ENCODE data around the gene STARD3. TPM values are rescaled to one million over a fixed set of nuclear protein-coding genes. Genes with fewer than 3 reads are reported as not detected.

The STARD3 gene
- total RNA-seq, 1 donor from 2014 or later, result 76.6 TPM

DNA sequence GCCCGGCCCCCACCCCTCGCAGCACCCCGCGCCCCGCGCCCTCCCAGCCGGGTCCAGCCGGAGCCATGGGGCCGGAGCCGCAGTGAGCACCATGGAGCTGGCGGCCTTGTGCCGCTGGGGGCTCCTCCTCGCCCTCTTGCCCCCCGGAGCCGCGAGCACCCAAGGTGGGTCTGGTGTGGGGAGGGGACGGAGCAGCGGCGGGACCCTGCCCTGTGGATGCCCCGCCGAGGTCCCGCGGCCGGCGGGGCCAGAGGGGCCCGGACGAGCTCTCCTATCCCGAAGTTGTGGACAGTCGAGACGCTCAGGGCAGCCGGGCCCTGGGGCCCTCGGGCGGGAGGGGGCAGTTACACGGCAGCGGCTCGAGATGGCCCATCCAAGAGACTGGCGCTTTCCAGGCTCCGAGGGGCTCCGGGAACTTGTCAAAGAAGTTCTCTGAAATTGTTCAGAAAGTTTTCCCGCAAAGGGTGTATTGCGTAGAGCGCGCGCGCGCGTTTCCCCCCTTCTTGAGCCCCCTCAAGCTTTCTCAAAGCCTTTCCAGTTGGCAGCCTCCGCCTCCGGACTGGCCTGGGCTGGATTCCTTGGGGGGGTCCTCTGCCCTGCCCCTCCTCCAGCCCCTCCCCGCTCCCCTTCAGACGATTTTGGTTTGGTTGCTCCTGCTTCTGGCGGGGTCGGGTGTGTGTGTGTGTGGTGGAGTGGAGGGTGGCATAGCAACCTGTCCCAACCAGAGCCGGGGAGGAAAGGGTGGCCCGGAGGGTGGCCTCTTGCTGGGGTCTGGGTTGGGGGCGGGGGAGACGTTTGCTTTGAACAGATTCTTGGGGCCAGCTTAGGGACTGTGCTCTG, 63.4 kb downstream of the STARD3 start:
- intact Hi-C loops (cut with DNase I), result no loop called here
- Histone ChIP-seq H3K27me3 (ENCODE audit: low read depth) (peaks cover 12% of the 10 kb centered on the region), H3K4me1 (peaks cover 49% of the 10 kb centered on the region), H3K9me3 (no peaks in the 10 kb centered on the region), H3K4me3 (peak overlapping the region; percentile 86), H3K36me3 (no peaks in the 10 kb centered on the region), H3K27ac (peak overlapping the region; percentile 88)
- DNase-seq (no peak), ATAC-seq (peak; percentile 51 to 62)
- TF ChIP-seq, protein P1, sequence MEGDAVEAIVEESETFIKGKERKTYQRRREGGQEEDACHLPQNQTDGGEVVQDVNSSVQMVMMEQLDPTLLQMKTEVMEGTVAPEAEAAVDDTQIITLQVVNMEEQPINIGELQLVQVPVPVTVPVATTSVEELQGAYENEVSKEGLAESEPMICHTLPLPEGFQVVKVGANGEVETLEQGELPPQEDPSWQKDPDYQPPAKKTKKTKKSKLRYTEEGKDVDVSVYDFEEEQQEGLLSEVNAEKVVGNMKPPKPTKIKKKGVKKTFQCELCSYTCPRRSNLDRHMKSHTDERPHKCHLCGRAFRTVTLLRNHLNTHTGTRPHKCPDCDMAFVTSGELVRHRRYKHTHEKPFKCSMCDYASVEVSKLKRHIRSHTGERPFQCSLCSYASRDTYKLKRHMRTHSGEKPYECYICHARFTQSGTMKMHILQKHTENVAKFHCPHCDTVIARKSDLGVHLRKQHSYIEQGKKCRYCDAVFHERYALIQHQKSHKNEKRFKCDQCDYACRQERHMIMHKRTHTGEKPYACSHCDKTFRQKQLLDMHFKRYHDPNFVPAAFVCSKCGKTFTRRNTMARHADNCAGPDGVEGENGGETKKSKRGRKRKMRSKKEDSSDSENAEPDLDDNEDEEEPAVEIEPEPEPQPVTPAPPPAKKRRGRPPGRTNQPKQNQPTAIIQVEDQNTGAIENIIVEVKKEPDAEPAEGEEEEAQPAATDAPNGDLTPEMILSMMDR (IDR thresholded peaks at IDR 0.05), result no peak

DNA sequence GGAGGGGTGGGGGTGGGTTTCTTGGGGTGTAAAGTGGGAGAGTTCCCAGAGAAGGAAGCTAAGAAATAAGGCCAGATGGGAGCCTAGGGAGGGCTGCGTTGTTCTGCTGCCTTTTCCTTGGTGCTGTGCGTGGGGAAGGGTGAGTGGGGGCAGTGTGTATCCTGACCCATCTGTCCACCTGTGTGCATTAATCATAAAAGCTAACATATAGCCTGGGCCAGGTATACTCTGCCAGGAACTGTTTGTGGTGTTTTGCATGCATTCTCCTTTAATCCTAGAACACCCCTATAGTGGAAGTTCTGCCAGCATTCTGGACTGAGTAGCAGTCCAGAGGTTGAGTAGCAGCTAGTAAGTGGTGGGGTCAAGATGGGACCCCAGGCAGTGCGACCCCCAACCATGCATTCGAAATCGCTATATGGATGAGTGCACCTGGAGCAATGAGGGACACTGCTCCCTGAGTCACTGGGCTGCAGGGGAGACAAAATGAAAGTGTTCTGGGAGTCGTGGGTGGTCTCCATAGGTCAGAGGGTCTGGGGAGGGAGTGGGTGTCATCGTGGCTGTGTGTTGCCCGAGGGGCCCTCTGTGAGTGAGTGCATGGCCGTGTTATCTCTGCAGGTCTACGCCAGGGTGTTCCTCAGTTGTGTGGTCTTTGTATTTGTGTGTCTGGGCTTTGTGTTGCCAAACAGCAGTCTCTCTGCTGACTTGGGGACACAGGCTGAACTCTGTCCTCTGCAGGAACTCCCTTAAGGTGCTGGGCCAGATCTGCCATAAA, 64.3 kb downstream of the STARD3 start:
- H3K27me3 ChIP-seq (ENCODE audit: low read depth), result peaks cover 12% of the 10 kb centered on the region
- no peaks in the 10 kb centered on the region for H3K9me3 ChIP-seq
- DNase-seq, result no peak
- intact Hi-C loops (cut with DNase I), result no loop called here
- H3K36me3 ChIP-seq, result no peaks in the 10 kb centered on the region
- no peak for ATAC-seq
- H3K4me1 ChIP-seq, result peaks cover 55% of the 10 kb centered on the region
- H3K4me3 ChIP-seq, result peak overlapping the region; percentile 86
- peak overlapping the region; percentile 88 for H3K27ac ChIP-seq
- TF ChIP-seq, protein P1 (IDR thresholded peaks at IDR 0.05), result no peak

DNA sequence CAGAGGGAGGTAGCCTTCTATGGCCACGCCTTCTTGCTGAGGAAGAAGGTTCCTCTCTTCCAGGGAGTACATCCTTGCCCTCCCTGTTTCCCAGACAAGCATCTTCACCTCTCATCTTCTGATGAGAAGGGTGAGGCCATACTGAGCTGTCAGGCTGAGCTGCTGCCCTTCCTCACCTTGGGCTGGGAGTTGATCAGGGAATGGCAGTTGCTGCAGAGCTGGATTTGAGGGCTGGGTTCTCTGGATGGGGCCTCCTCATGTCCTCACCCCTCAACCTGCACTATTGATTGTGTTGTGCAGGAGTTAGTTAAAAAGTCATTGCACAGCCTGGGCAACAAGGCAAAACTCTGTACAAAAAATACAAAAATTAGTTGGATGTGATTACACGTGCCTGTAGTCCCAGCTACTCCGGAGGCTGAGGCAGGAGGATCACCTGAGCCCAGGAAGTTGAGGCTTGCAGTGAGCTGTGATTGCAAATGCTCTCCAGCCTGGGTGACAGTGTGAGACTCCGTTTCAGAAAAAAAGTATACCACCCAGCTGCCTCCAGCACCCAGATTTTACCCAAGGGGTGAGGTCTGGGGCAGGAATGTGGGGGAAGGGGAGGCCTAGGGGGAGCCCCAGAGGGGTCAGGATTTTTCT, 65.0 kb downstream of the STARD3 start:
- TF ChIP-seq, protein P1 (IDR thresholded peaks at IDR 0.05), result no peak
- H3K27me3 ChIP-seq (ENCODE audit: low read depth), result peaks cover 12% of the 10 kb centered on the region
- DNase-seq (no peak), ATAC-seq (no peak)
- H3K36me3 ChIP-seq, result peaks cover 3% of the 10 kb centered on the region
- H3K4me1 ChIP-seq, result peaks cover 62% of the 10 kb centered on the region
- H3K4me3 ChIP-seq, result peak overlapping the region; percentile 86
- no peaks in the 10 kb centered on the region for H3K9me3 ChIP-seq
- no peak overlapping the region for H3K27ac ChIP-seq
- intact Hi-C loops (cut with DNase I), result no loop called here

DNA sequence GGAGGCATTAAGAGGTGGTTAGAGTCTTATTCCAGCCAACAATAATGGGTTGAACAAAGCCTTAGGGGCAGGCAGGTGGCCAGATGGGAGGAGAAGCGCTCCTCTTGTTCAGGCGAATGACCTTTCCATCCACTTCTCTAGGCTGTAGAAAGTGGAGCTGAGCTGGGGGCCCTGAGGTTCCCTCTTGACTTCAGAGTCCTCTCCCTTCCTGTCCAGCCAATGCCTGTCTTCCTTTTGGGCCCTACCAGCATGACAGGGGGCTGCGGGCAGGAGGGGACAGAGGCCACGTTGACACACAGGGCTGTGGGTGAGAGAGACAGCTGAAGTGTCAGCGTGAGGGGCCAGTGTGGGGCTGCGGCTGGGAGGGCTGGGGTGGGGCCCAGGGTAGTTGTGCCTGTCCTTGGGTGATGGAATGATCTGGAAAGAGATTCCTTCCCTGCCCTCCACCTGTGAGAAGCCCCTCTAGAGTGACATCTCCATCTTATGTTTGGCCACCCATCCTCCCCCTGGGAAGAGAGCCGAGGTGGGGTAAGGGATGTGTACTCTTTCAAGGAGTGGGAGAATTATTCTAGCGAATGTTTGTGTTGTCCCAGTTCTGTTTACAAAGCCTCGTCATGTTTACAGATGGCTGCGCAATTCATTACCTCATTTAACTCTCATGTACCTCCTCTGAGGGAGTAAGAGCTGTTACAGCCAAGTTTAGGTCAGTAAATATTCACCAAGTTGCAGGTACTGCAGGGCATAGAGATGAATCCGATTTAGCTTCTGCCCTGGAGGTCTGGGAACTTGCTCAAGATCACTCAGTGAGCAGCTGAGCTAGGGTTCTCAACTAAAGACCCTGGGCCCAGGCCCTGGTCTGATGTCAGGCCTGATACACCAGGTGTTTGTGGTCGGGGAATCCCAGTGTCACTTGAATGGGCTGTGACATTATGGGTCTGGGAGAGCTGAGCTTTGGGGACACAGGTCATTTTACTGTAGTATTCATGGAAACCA, 66.3 kb downstream of the STARD3 start:
- H3K36me3 ChIP-seq, result peaks cover 16% of the 10 kb centered on the region
- TF ChIP-seq, protein P1 (IDR thresholded peaks at IDR 0.05), result no peak
- peaks cover 70% of the 10 kb centered on the region for H3K4me1 ChIP-seq
- no peak overlapping the region for H3K4me3 ChIP-seq
- no peaks in the 10 kb centered on the region for H3K9me3 ChIP-seq
- DNase-seq (no peak), ATAC-seq (peak in 1 of 2 donors; percentile 18)
- peaks cover 12% of the 10 kb centered on the region for H3K27me3 ChIP-seq (ENCODE audit: low read depth)
- H3K27ac ChIP-seq, result no peak overlapping the region
- intact Hi-C loops (cut with DNase I), result no loop called here

All from lower lobe of right lung (tissue), 2 donors.